Fibroblast of gingiva (primary cell): ENCODE data around the gene ACTR3.
A peak's percentile ranks its signal among the peaks of the same experiment; 100 is the strongest.
"Not testable (repeated sequence)": the region's sequence is repeated elsewhere in the genome, so short reads cannot be mapped to it uniquely, and the experiment has no call there.

Experiments used
- DNase-seq: peaks from one replicate; pipeline ENCODE4 v3.0.0-alpha.2; 2011; ENCODE audit warnings: low read depth

Gene ACTR3

DNA sequence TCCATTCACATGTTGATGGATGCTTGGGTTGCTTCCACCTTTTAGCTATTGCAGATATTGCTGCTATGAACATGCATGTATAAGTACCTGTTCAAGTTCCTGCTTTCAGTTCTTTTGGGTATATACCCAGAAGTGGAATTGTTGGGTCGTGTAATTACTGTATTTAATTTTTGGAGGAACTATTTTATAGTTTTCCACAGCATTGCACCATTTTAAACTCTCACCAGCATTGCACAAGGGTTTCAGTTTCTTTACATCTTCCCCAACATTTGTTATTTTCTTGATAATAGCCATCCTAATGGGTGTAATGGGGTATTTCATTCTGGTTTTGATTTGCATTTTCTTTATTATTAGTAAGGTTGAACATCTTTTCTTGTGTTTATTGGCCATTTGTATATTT is 16.0 kb downstream of the ACTR3 start:
- no peak for DNase-seq

DNA sequence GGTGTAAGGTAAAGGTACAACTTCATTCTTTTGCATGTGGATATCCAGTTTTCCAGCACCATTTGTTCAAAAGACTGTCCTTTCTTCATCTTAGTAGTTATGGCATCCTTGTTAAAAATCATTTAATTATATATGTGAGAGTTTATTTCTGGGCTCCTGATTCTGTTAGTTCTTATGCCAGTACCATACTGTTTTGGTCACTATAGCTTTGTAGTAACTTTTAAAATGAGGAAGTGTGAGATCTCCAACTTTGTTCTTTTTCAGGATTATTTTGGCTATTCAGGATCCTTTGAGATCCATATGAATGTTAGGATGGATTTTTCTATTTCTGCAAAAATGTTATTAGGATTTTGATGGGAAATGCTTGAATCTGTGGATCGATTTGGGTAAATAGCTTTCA is 16.8 kb downstream of the ACTR3 start:
- no peak for DNase-seq

DNA sequence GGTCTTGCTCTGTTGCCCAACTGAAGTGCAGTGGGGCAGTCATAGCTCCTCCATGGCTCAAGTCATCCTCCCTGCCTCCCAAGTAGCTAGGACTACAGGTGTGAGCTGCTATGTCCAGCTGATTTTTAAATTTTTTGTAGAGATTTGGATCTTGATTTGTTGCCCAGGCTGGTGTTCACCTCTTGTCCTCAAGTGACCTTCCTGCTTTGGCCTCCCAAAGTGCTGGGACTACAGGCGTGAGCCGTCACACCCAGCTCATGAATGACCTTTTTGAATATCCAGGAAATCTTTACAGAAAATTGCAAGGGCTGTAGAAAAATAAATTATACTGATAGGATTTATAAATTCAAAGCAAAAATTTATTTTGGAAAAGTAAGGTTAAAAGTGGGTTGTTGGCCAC is 17.4 kb downstream of the ACTR3 start:
- no peak for DNase-seq

DNA sequence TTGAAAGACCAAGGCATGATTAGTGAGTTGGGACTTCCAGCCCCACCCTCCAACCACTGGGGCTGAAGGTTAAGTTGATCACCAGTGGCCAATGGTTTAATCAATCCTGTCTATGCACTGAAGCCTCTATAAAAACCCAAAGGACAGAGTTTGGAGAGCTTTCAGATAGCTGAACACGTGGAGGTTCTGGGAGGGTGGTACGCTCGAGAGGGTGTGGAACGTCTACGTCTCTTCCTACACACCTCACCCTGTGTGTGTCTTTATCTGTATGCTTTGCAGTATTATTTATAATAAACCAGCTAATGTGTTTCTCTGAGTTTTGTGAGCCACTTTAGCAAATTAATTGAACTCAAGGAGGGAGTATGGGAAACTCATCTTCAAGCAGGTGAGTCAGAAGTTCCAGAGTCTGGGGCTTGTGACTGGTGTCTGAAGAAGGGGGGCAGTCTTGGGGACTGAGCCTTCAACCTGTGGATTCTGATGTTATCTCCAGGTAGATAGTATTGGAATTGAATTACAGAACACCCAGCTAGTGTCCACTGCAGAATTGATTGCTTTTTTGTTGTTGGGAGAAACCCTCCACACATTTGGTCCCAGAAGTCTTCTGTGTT is 20.3 kb downstream of the ACTR3 start:
- no peak for DNase-seq

DNA sequence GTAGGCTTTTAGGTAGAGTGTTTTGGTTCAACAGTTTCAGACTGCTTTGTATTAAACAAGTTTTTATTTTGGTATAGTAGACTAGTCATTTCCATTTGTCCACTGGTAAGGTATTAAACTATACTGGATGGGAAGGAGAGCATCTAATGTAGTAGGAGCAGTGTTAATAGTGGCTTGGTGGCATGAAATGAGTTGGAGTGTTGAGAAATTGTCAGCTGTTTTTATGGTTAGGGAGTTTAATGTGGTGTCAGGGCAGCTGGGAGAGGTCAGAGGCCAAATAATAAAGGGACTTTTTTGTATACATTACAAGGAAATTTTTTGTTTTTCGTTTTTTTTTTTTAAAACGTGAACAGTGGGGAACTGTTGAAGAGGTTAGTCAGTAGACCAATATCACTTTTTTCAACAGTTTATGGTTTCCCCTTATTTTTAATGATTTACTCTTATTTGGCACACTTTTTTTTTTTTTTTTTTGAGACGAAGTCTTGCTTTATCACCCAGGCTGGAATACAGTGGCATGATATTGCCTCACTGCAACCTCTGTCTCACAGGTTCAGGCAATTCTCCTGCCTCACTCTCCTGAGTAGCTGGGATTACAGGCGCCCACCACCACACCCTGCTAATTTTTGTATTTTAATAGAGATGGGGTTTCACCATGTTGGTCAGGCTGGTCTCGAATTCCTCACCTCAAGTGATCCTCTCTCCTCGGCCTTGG is 21.2 kb downstream of the ACTR3 start:
- no peak for DNase-seq

DNA sequence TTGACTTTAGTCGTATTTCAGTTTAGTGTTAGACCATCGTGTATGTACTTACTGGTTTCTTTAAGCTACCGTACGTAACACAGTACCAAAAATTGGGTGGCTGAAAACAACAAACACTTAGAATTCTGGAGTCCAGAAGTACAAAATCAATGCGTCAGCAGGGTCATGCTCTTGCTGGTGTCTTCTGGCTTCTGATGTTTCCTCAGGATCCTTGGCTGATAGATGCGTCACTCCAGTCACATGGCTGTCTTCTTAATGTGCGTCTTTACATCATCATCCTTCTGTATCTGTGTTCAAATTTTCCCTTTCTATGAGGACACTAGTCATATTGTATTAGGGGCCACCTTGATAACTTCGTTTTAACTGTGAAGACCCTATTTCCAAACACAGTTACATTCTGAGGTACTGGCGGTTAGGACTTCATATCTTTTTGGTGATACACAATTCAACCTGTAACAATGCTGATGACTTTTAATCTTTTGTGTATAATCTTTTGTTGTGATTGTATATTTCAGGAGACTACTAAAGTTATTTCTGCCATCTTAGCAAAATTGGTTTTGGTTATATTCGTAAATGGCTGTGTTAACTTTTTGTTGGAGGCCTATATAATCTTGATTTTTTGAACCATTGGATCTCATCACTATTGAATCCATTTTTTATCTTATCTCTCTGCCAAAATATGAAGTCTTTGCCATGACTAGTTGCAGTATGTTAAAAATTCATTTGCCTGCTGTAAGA is 25.4 kb downstream of the ACTR3 start:
- DNase-seq: no peak

DNA sequence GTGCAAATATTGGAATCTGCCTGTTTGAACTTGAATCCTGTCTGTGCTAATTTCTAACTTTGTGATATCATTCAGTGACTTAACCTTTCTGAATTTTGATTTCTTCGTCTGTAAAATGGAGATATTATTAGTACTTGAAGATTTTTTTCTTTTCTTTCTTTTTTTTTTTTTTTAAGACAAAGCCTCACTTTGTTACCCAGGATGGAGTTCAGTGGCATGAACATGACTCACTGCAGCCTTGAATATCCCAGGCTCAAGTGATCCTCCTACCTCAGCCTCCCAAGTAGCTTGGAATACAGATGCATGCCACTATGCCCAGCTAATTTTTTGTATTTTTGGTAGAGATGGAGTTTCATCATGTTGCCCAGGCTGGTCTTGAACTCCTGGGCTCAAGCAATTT is 28.3 kb downstream of the ACTR3 start:
- no peak for DNase-seq

DNA sequence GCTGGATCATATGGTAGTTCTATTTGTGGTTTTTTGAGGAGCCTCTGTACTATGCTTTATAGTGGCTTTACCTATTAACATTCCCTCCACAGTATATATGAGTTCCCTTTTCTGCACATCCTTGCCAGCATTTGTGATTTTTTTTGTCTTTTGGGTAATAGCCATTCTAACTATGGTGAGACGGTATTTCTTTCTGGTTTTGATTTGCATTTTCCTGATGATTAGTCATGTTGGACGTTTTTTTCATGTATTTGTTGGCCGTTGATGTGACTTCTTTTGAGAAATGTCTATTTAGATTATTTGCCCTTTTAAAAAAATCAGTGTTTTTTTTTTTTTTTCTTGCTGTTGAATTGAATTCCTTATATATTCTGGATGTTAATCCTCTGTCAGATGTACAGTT is 31.1 kb downstream of the ACTR3 start:
- peak; percentile 78 for DNase-seq

DNA sequence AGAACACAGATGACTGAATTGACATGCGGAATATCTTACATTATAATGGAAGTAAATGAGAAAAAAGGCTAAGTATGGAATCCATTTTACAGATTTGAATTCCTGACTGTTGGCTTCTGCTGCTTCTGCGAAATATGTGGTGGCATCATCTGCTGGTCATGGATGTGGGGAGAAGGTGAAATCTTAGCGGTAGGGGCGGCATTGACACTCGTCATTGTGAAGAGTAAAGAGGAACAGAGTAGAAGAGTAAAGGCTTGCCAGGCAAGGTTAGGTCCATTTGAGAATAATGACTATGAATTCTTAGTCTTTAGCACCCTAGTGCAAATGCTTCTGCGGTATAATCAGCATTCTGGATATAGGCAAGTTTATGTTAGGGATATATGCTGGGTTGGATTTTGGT is 32.4 kb downstream of the ACTR3 start:
- DNase-seq: no peak

DNA sequence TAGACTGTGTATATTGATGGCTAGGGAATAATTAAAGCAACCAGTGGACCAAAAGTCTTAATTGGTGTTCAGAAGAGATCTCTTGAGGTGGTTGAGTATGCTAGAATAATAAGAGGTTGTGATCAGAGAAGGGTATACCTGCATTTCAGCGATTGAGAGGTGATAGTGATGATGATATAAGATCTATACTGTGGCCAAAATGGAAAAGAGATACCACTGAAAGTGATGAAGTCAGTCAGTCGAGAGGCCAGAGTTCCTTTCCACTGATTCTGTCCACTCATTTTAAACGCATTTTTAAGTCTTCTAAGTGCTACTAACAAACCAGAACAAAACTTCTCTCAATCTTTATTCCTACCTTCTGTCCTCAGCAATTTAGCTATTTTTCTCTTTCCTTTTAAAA is 32.9 kb downstream of the ACTR3 start:
- DNase-seq: no peak

DNA sequence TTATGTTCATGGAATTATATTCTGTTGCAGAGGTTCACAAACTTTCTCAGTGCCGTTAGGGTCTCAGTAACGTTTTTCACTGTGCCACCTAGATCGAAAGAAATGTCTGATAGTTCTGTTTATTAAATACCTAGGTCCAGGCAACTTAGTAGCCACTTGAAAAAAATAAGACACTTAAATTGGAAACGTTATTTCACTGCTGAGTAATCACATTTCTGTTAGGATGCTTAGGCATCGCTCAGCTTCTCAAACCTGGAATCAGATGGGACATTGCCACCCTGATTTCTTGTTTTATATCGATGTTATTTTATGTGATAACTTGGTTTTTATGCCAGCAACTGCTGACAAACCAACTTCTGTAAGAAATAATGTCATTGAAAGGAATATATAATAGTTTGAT is 36.0 kb downstream of the ACTR3 start:
- DNase-seq: no peak

DNA sequence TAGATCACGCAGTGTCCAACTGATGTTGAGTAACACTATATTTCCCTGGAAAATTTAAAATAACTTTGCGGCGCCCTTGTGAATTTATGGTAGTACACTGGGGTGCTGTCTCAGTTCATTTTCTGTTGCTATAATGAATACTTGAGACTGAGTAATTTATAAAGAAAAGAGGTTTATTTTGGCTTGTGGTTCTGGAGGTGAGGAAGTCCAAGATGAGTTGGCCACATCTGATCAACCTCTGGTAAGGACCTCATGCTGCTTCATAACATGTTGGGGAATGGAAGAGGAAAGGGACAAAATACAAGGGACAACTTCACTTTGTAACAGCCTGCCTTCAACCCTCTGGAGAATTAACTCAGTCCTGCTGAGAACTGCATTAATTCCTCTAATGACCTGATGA is 36.4 kb downstream of the ACTR3 start:
- no peak for DNase-seq

DNA sequence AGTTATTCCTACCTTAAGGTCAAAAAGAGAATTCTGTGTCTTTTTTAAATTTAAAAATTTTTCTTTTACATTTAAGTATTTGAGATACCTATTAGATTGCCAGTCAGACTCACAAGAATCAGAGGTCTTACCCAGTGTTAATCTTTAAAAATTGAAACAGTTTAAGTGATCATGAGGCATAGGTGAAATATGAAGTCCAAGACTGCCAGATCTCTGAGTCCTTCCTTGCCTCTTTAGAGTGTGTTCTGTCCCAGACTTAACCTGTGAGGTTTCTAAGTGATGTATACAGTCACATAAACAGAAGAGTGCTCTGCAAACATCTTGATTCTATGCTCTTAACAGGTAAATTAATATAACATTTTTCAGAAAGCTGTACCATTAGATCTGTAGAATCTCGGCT is 40.6 kb downstream of the ACTR3 start:
- DNase-seq: no peak

DNA sequence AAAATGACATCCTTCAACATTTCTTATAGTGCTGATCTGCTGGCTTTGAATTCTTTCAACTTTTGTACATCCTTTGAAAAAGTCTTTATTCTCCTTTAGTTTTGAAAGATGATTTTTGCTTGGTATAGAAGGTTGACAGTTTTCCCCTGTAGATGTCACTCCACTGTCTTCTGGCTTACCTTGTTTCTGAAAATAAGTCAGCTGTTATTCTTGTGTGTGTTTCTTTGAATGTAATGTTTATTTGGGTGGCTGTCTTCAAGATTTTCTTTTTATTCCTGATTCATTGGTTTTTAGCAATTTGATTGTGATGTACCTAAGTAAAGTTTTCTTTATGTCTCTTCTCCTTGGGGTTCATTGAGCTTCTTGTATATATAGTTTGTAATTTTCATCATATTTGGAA is 47.6 kb downstream of the ACTR3 start:
- DNase-seq: no peak

DNA sequence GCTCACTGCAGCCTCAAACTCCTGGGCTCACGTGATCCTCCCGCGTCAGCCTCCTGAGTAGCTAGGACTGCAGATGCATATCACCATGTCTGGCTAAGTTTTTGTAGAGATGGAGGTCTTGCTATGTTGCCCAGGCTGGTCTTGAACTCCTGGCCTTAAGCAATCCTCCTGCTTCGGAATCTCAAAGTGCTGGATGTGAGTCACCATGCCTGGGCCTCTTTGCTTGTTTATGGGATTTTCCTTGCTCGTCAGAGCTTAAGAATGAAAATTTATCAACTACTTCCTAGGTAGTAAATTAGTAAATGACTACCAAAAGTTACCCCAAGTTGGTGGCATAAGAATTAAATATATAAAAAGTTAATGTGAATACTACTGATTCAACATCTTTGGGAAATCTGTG is 51.0 kb downstream of the ACTR3 start:
- DNase-seq: no peak

DNA sequence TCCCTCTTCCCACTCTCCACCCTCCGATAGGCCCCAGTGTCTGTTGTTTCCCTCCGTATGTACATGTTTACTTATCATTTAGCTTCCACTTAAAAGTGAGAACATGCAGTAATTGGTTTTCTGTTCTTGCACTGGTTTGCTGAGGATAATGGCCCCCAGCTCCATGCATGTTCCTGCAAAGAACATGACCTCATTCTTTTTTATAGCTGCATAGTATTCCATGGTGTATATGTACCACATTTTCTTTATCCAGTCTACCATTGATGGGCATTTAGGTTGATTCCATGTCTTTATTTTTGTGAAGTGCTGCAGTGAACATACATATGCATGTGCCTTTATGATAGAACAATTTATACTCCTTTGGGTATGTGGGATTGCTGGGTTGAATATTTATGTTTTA is 55.9 kb downstream of the ACTR3 start:
- not testable (repeated sequence) for DNase-seq

DNA sequence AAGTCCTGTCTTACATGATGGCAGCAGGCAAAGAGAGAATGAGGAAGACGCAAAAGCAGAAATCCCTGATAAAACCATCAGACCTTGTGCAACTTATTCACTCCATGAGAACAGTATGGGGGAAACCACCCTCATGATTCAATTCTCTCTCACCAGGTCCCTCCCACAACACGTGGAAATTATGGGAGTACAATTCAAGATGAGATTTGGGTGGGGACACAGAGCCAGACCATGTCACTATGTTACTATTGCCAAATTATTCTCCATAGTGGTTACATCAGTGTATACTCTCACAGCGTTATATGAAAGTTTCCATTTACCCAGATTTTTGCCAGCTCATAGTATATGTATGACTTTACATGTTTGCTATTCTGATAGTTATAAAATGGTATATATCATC is 61.0 kb downstream of the ACTR3 start:
- not testable (repeated sequence) for DNase-seq

DNA sequence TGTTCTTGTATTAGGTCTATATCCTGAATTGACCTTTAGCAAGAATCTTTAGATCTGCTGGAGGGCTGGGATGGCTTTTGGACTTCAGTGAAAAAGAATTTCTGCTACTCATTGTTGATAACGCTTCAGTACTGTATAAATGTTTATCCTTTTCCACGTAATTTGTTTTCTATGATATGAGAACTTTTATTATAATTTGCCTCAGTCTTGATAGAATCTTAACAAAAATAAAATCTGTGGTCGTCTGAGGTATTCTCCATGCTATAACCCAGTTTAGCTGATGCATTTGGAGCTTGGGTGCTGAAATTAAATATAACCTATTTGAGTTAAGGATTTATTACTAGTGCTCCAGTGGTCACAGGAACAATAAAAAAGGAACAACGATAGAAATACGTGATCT is 71.1 kb downstream of the ACTR3 start:
- no peak for DNase-seq

DNA sequence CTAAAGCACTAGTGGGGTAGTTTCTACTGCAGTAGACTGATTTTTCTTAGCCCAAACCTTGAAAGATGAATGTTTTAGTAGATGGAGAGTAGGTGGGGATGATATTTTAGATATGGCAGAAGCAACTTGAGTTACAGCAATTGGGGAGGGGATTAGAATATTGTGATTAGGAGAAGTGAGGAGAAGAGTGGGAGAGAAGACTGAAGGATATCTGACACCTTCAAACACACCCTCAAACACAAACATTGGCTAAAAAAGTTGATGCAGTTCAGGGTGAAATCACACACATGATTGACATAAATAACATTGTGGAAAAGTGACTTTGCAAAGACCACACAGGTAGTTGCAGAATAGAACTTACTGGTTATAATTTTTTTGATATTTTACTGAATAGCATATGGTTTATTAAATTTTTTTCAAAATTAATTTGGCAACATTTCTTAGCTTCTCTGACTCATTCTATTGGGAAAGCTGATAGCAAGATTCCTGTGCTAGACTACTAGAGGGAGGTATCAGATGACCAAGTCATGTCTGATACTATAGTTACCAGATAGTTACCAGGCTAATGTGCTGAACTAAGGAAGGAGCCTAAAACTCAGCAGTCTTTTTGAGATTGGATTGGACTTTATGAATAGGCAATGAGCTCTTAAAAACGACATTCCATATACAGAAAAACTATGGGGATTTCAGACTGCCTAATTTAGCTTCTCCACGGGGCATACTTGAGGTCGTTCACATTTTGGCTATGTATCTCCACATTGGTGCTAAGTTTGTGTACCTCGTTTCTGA is 73.0 kb downstream of the ACTR3 start:
- peak; percentile 75 for DNase-seq

DNA sequence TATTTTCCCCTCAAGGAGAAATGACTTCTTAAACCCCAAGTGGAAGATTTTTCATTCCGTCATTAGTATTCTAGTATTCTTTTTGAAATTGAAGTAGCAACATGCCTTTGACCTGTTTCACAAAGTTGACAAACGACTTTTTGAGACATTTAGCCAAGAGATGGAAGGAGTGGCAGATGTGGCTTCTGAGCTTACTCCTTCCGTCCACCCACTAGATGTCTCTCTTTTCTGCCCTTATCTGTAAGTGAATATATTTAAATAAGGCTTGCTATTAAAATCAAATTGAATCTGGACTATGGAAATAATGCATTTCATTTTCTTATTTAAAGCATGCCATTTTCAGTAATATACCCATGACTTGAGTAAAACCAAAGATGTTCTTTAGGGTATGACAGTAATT is 74.1 kb downstream of the ACTR3 start:
- no peak for DNase-seq

DNA sequence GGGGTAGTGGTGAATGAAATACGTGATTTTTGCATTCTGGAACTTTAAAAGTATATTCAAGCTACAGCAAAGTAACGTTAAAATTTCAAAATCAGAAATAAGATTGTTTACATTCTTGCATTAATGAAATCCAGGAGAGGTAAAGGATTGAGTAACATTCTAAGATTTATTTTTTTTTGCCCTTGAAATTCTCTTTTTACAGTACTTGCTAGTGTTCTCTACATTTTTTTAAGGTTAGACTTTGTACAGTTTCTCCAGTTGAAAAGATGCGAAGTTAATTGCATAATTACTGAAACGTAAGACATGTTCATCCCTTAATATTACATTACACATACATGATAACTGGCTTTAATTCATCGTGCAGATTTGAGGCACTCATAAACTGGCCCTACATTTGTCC is 74.5 kb downstream of the ACTR3 start:
- peak; percentile 66 for DNase-seq

DNA sequence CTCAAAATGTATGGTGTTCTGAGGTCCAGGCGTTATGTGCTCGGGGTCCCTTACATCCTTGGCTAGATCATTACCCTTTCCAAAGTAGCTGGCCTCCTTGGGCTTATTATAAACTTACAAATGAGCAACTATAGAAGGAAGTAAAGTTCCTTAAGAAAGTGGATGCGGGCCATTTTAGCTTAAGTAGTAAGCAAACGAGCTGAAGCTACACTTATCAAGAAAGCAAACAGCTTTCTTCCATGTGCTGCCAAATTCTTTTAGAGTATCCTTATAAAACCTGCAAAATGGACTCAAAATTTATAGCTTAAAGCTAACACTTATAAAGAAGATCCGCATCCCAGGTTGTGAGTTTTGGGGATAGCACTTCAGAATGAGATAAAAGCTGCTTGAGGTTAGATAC is 75.3 kb downstream of the ACTR3 start:
- no peak for DNase-seq

DNA sequence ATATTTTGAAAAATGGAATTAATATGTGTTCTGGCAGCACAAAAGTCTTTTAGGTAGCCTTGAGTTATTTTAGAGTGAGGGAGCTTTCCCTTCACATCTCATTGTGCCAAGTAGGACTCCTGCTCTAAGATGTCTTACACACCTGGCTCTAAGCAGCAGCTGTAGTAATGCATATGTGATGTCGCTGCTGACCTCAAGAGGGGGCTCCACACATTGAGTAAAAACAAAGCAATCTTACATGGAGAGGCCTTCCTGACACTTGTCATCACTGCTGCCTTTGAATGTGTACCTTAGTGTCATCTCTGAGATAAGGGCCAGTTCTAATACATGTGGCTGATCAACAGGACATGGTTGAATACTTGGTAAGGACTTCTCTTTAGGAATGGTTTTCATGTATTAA is 75.8 kb downstream of the ACTR3 start:
- DNase-seq: no peak
